ENCODE measurements around the gene MYO9B. TPM values are rescaled to one million over a fixed set of nuclear protein-coding genes. Genes with fewer than 3 reads are reported as not detected.
"Not testable (repeated sequence)": the region's sequence is repeated elsewhere in the genome, so short reads cannot be mapped to it uniquely, and the experiment has no call there.

MYO9B gene
- total and polyA plus RNA-seq, 4 donors, result 44.3 to 121 (median 97.2) TPM

- Histone ChIP-seq H3K36me3 (ENCODE audit: control insufficient read depth in 4 of 4, insufficient read depth in 4 of 4, low read length in 4 of 4) (peaks cover 0 to 4% (median 2%) of the 10 kb centered on the region in 4 donors), H3K27ac (ENCODE audit: low read depth in 1 of 2, low read length in 1 of 2) (peak overlapping the region; percentile 35 to 49), H3K27me3 (ENCODE audit: control insufficient read depth in 3 of 3, insufficient read depth in 3 of 3, low read length in 2 of 3) (no peaks in the 10 kb centered on the region), H3K4me3 (no peak overlapping the region), H3K4me1 (ENCODE audit: control insufficient read depth in 5 of 5, insufficient read depth in 5 of 5, low read length in 5 of 5) (peaks cover 4 to 20% (median 16%) of the 10 kb centered on the region in 5 donors), H3K9me3 (ENCODE audit: control insufficient read depth in 4 of 4, insufficient read depth in 3 of 4, low read length in 3 of 4) (no peaks in the 10 kb centered on the region), H3K9ac (ENCODE audit: insufficient read depth in 1 of 2, low read length in 2 of 2) (no peak overlapping the region)
- TF ChIP-seq CTCF (IDR thresholded peaks at IDR 0.05; ENCODE audit: control extremely low read depth, extremely low read depth), result no peak
- WGBS, 2 donors, result 73 to 85% methylated on average over 10 of the region's 10 CpGs
- no peak for ATAC-seq (ENCODE audit: insufficient read depth, low FRiP score)
- DNase-seq, result peak in 1 of 3 donors; percentile 27
Observed at GRCh38 chr19:17137417-17137816, 61.8 kb downstream of the MYO9B start.

GRCh38 chr19:17138052-17138846 is 62.7 kb downstream of the MYO9B start:
- not testable (repeated sequence) for H3K27me3 ChIP-seq (ENCODE audit: control insufficient read depth in 3 of 3, insufficient read depth in 3 of 3, low read length in 2 of 3); ATAC-seq (ENCODE audit: insufficient read depth, low FRiP score); H3K4me3 ChIP-seq; H3K9me3 ChIP-seq (ENCODE audit: control insufficient read depth in 4 of 4, insufficient read depth in 3 of 4, low read length in 3 of 4); H3K36me3 ChIP-seq (ENCODE audit: control insufficient read depth in 4 of 4, insufficient read depth in 4 of 4, low read length in 4 of 4); H3K9ac ChIP-seq (ENCODE audit: insufficient read depth in 1 of 2, low read length in 2 of 2)
- Histone ChIP-seq H3K27ac (ENCODE audit: low read depth in 1 of 2, low read length in 1 of 2) (peak overlapping the region; percentile 43 to 51), H3K4me1 (ENCODE audit: control insufficient read depth in 5 of 5, insufficient read depth in 5 of 5, low read length in 5 of 5) (peaks cover 4 to 20% (median 16%) of the 10 kb centered on the region in 5 donors)
- DNase-seq, result peak in 1 of 3 donors; percentile 8
- 64 to 80% methylated on average over 10 of the region's 10 CpGs for WGBS, 2 donors

- TF ChIP-seq CTCF (IDR thresholded peaks at IDR 0.05; ENCODE audit: control extremely low read depth, extremely low read depth), result no peak
- Histone ChIP-seq H3K27ac (ENCODE audit: low read depth in 1 of 2, low read length in 1 of 2) (peak overlapping the region; percentile 51 to 60), H3K9ac (ENCODE audit: insufficient read depth in 1 of 2, low read length in 2 of 2) (no peak overlapping the region), H3K4me3 (no peak overlapping the region), H3K4me1 (ENCODE audit: control insufficient read depth in 5 of 5, insufficient read depth in 5 of 5, low read length in 5 of 5) (peaks cover 4 to 20% (median 16%) of the 10 kb centered on the region in 5 donors), H3K36me3 (ENCODE audit: control insufficient read depth in 4 of 4, insufficient read depth in 4 of 4, low read length in 4 of 4) (peaks cover 0 to 4% (median 2%) of the 10 kb centered on the region in 4 donors), H3K9me3 (ENCODE audit: control insufficient read depth in 4 of 4, insufficient read depth in 3 of 4, low read length in 3 of 4) (no peaks in the 10 kb centered on the region), H3K27me3 (ENCODE audit: control insufficient read depth in 3 of 3, insufficient read depth in 3 of 3, low read length in 2 of 3) (no peaks in the 10 kb centered on the region)
- 69 to 87% methylated on average over 10 of the region's 10 CpGs for WGBS, 2 donors
- DNase-seq (no peak), ATAC-seq (ENCODE audit: insufficient read depth, low FRiP score) (peak; percentile 16)
Observed at GRCh38 chr19:17138937-17139598, 63.5 kb downstream of the MYO9B start.

GRCh38 chr19:17144771-17145170 is 69.2 kb downstream of the MYO9B start:
- DNase-seq; ATAC-seq (ENCODE audit: insufficient read depth, low FRiP score); H3K27ac ChIP-seq (ENCODE audit: low read depth in 1 of 2, low read length in 1 of 2); H3K9ac ChIP-seq (ENCODE audit: insufficient read depth in 1 of 2, low read length in 2 of 2); H3K9me3 ChIP-seq (ENCODE audit: control insufficient read depth in 4 of 4, insufficient read depth in 3 of 4, low read length in 3 of 4); H3K27me3 ChIP-seq (ENCODE audit: control insufficient read depth in 3 of 3, insufficient read depth in 3 of 3, low read length in 2 of 3); H3K4me3 ChIP-seq: not testable (repeated sequence)
- 91 to 98% methylated on average over 13 of the region's 13 CpGs for WGBS, 2 donors
- peaks cover 0 to 11% (median 0%) of the 10 kb centered on the region in 5 donors for H3K4me1 ChIP-seq (ENCODE audit: control insufficient read depth in 5 of 5, insufficient read depth in 5 of 5, low read length in 5 of 5)
- peaks cover 7 to 18% (median 15%) of the 10 kb centered on the region in 4 donors for H3K36me3 ChIP-seq (ENCODE audit: control insufficient read depth in 4 of 4, insufficient read depth in 4 of 4, low read length in 4 of 4)
